Endodermal cell (in vitro differentiated cells): ENCODE results near the gene ACADS. TPM values are rescaled to one million over a fixed set of nuclear protein-coding genes. Genes with fewer than 3 reads are reported as not detected.

Source experiments
- DNase-seq: peaks from one replicate; pipeline ENCODE4 v3.0.0-alpha.2; 2017
- H3K27ac ChIP-seq: 2 replicates; pipeline ENCODE4 v1.5.1; 2013; ENCODE audit warnings: mild to moderate bottlenecking, low read depth, low read length, moderate library complexity
- H3K27me3 ChIP-seq: 2 replicates; pipeline ENCODE4 v1.6.1; 2013; ENCODE audit warnings: mild to moderate bottlenecking, low read length, moderate library complexity; ENCODE audit not compliant: insufficient read depth, control insufficient read depth, poor library complexity, severe bottlenecking
- H3K36me3 ChIP-seq: 2 replicates; pipeline ENCODE4 v1.7.0; 2013; ENCODE audit warnings: mild to moderate bottlenecking, low read length, moderate library complexity; ENCODE audit not compliant: control insufficient read depth, insufficient read depth
- H3K4me1 ChIP-seq: one replicate; pipeline ENCODE4 v1.7.0; 2013; ENCODE audit warnings: low read length; ENCODE audit not compliant: control insufficient read depth, insufficient read depth
- H3K4me3 ChIP-seq: 2 replicates; pipeline ENCODE4 v1.5.1; 2013; ENCODE audit warnings: mild to moderate bottlenecking, low read length, moderate library complexity
- H3K9ac ChIP-seq: 2 replicates; pipeline ENCODE4 v1.6.1; 2013; ENCODE audit warnings: mild to moderate bottlenecking, low read length, moderate library complexity; ENCODE audit not compliant: poor library complexity, severe bottlenecking; ENCODE audit errors: extremely low read depth
- H3K9me3 ChIP-seq: 2 replicates; pipeline ENCODE4 v1.6.1; 2013; ENCODE audit warnings: mild to moderate bottlenecking, low read length, moderate library complexity; ENCODE audit not compliant: control insufficient read depth
- H3K27ac Mint-ChIP-seq: 2 replicates; pipeline ENCODE4 v1.8.0; 2020; ENCODE audit warnings: mixed read lengths
- H3K27me3 Mint-ChIP-seq: 2 replicates; pipeline ENCODE4 v1.8.0; 2021; ENCODE audit warnings: mild to moderate bottlenecking, mixed read lengths; ENCODE audit not compliant: insufficient read depth
- H3K36me3 Mint-ChIP-seq: 2 replicates; pipeline ENCODE4 v1.8.0; 2020; ENCODE audit warnings: low read depth, mixed read lengths
- H3K4me1 Mint-ChIP-seq: 2 replicates; pipeline ENCODE4 v1.8.0; 2020; ENCODE audit warnings: mixed read lengths
- H3K4me3 Mint-ChIP-seq: 2 replicates; pipeline ENCODE4 v1.8.0; 2020; ENCODE audit warnings: mild to moderate bottlenecking, moderate library complexity, mixed read lengths
- H3K9me3 Mint-ChIP-seq: 2 replicates; pipeline ENCODE4 v1.8.0; 2020; ENCODE audit warnings: mild to moderate bottlenecking, mixed read lengths
- WGBS, 2 experiments: methylation state at CpG; one replicate each; pipeline versions ENCODE4 v1.1.5 to v1.1.7; 2013; ENCODE audit warnings: missing lambda C conversion rate in 2 of 2, mixed read lengths in 1 of 2; ENCODE audit not compliant: insufficient coverage in 1 of 2, insufficient read length in 1 of 2; 5-methylcytosine and 5-hydroxymethylcytosine counted together
- total RNA-seq, 2 donors: library from RNA; stranded (reverse); fragmentation: NEBNext Ultra II Directional in 1 of 2; extraction: Animal tissue kit (Norgen Biotek cat#: 25700) in 1 of 2; gene quantifications; 2 replicates in 1 of 2; 3 replicates in 1 of 2; pipeline ENCODE4 v1.2.1, GENCODE V29; 2021
- TF ChIP-seq, protein P1 (sequence below): fragments of 200-600 bp; sonication (generic); conservative IDR thresholded peaks from 2 replicates; pipeline ENCODE4 v1.5.0; 2021; ENCODE audit warnings: antibody characterized with exemption, mild to moderate bottlenecking

The ACADS gene
- total RNA-seq, 2 donors from 2014 or later = 8.0 to 9.2 TPM

GRCh38 chr12:120687578-120688289 lies 37.9 kb upstream of the ACADS start:
- peak overlapping the region; percentile 59 for H3K27ac ChIP-seq
- H3K9me3 Mint-ChIP-seq = no peaks in the 10 kb centered on the region
- H3K4me3 ChIP-seq = peak overlapping the region; percentile 93
- H3K27me3 Mint-ChIP-seq = no peaks in the 10 kb centered on the region
- no peaks in the 10 kb centered on the region for H3K9me3 ChIP-seq
- H3K4me3 Mint-ChIP-seq = peak overlapping the region; percentile 89
- H3K36me3 ChIP-seq = peaks cover 3% of the 10 kb centered on the region
- peak overlapping the region; percentile 90 for H3K27ac Mint-ChIP-seq
- H3K9ac ChIP-seq = peak overlapping the region; percentile 77
- TF ChIP-seq, protein P1, sequence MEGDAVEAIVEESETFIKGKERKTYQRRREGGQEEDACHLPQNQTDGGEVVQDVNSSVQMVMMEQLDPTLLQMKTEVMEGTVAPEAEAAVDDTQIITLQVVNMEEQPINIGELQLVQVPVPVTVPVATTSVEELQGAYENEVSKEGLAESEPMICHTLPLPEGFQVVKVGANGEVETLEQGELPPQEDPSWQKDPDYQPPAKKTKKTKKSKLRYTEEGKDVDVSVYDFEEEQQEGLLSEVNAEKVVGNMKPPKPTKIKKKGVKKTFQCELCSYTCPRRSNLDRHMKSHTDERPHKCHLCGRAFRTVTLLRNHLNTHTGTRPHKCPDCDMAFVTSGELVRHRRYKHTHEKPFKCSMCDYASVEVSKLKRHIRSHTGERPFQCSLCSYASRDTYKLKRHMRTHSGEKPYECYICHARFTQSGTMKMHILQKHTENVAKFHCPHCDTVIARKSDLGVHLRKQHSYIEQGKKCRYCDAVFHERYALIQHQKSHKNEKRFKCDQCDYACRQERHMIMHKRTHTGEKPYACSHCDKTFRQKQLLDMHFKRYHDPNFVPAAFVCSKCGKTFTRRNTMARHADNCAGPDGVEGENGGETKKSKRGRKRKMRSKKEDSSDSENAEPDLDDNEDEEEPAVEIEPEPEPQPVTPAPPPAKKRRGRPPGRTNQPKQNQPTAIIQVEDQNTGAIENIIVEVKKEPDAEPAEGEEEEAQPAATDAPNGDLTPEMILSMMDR = no peak
- no peaks in the 10 kb centered on the region for H3K27me3 ChIP-seq
- WGBS, 2 experiments = 0 to 1% methylated on average over 15 to 31 of the region's 31 CpGs
- H3K4me1 Mint-ChIP-seq = peaks cover 38% of the 10 kb centered on the region
- DNase-seq = peak; percentile 75
- H3K4me1 ChIP-seq = no peaks in the 10 kb centered on the region
- peaks cover 5% of the 10 kb centered on the region for H3K36me3 Mint-ChIP-seq

GRCh38 chr12:120688527-120689071 lies 37.0 kb upstream of the ACADS start:
- Histone ChIP-seq H3K36me3 (peaks cover 11% of the 10 kb centered on the region), H3K4me1 (no peaks in the 10 kb centered on the region), H3K4me3 (peak overlapping the region; percentile 93), H3K27ac (no peak overlapping the region), H3K9me3 (no peaks in the 10 kb centered on the region), H3K27me3 (no peaks in the 10 kb centered on the region), H3K9ac (peak overlapping the region; percentile 77)
- H3K27ac Mint-ChIP-seq = peak overlapping the region; percentile 60
- TF ChIP-seq, protein P1 = no peak
- H3K27me3 Mint-ChIP-seq = no peaks in the 10 kb centered on the region
- H3K4me3 Mint-ChIP-seq = peak overlapping the region; percentile 89
- peaks cover 9% of the 10 kb centered on the region for H3K36me3 Mint-ChIP-seq
- H3K9me3 Mint-ChIP-seq = no peaks in the 10 kb centered on the region
- 10 to 33% methylated on average over 2 to 6 of the region's 6 CpGs for WGBS, 2 experiments
- peaks cover 42% of the 10 kb centered on the region for H3K4me1 Mint-ChIP-seq
- no peak for DNase-seq

GRCh38 chr12:120689397-120690082 lies 36.1 kb upstream of the ACADS start:
- Mint-ChIP-seq H3K4me3 (peak overlapping the region; percentile 89), H3K9me3 (no peaks in the 10 kb centered on the region), H3K4me1 (peaks cover 42% of the 10 kb centered on the region), H3K27ac (no peak overlapping the region), H3K27me3 (no peaks in the 10 kb centered on the region), H3K36me3 (peaks cover 17% of the 10 kb centered on the region)
- H3K9ac ChIP-seq = no peak overlapping the region
- H3K4me1 ChIP-seq = no peaks in the 10 kb centered on the region
- WGBS, 2 experiments = 67 to 72% methylated on average over 6 of the region's 6 CpGs
- peaks cover 20% of the 10 kb centered on the region for H3K36me3 ChIP-seq
- TF ChIP-seq, protein P1 = no peak
- H3K27me3 ChIP-seq = no peaks in the 10 kb centered on the region
- H3K4me3 ChIP-seq = peak overlapping the region; percentile 93
- H3K27ac ChIP-seq = no peak overlapping the region
- peak; percentile 63 for DNase-seq
- no peaks in the 10 kb centered on the region for H3K9me3 ChIP-seq
